Astrocyte (in vitro differentiated cells and primary cell): ENCODE measurements around the gene WBP1L.

ENCODE experiments used
- CTCF ChIP-seq: IDR thresholded peaks from 2 replicates; pipeline ENCODE4 v1.5.1; 2011; ENCODE audit warnings: low read depth, mild to moderate bottlenecking, inconsistent platforms, low read length, moderate library complexity; ENCODE audit not compliant: insufficient read depth
- EZH2 ChIP-seq: IDR thresholded peaks from 2 replicates; pipeline ENCODE4 v1.6.1; 2012; ENCODE audit warnings: mild to moderate bottlenecking, low read length, inconsistent platforms; ENCODE audit not compliant: insufficient read depth

- TF ChIP-seq CTCF: no peak
- no peak for TF ChIP-seq EZH2
Observed at GRCh38 chr10:102726274-102726673, 17.5 kb upstream of the WBP1L start.
